ENCODE data around the gene EFNB2. TPM values are rescaled to one million over a fixed set of nuclear protein-coding genes. Genes with fewer than 3 reads are reported as not detected.

EFNB2 gene
- total and polyA plus RNA-seq, 2 of the 13 experiments (the other 11 are each of a cell fraction or from before 2014, with no cell fraction given): 0.11 to 0.20 TPM

DNA sequence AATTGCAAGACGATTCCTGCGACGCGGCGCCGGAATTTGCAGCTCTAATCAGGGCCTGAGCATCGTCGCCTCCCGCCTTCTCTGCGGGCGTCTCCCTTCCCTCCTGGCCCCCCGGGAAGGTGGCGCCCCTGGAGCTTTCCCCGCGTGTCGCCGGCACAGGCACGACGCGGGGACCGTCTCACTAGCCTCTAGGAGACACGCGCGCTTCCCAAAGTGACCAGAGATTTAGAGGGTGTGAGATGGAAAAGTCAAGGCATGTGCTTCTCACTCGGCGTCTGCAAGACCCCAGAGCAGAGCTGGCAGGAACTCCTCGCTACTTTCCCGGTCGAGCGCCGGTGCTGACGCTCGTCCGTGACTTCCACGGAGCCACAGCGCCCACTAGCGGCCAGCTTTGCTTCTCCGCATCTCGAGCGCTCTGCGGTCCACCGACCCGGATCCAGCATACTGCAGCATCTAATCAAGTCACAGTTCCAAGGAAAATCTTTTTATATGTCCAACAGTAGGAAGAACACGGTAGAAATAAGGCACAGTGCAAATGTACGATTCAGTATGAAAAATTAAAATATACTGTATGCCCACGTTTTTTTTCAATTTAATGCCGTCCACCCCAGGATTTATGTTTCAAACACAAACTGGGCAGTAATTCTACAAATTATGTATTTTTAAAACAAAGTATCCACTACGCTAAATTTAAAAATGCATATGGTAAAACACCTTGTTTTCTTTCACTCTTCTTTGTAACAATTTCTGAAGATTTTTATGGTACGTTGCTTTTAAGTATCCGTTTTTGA is 977 bp upstream of the EFNB2 start (continued):
- no peak for TF ChIP-seq ZNF580 (CRISPR knock-in tag; IDR thresholded peaks at IDR 0.05; ENCODE audit: borderline replicate concordance, low read depth)
- no peak for TF ChIP-seq SMYD3 (CRISPR knock-in tag; IDR thresholded peaks at IDR 0.05)
- no peak for TF ChIP-seq KIAA2018 (CRISPR knock-in tag; IDR thresholded peaks at IDR 0.05; ENCODE audit: borderline replicate concordance)
- TF ChIP-seq SP140L (CRISPR knock-in tag; IDR thresholded peaks at IDR 0.05; ENCODE audit: borderline replicate concordance): no peak
- no peak for TF ChIP-seq ZNF430 (CRISPR knock-in tag; IDR thresholded peaks at IDR 0.05)
- TF ChIP-seq, protein P1, sequence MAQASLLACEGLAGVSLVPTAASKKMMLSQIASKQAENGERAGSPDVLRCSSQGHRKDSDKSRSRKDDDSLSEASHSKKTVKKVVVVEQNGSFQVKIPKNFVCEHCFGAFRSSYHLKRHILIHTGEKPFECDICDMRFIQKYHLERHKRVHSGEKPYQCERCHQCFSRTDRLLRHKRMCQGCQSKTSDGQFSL (CRISPR knock-in tag; IDR thresholded peaks at IDR 0.05): no peak
- TF ChIP-seq ZNF607 (CRISPR knock-in tag; IDR thresholded peaks at IDR 0.05; ENCODE audit: borderline replicate concordance): peak; percentile 56; the same call in 1 of the 2 replicates
- no peak for TF ChIP-seq ZNF350 (CRISPR knock-in tag; IDR thresholded peaks at IDR 0.05; ENCODE audit: borderline replicate concordance, low read depth)
- TF ChIP-seq ARID2 (CRISPR knock-in tag; IDR thresholded peaks at IDR 0.05; ENCODE audit: borderline replicate concordance): no peak
- TF ChIP-seq MYNN (CRISPR knock-in tag; IDR thresholded peaks at IDR 0.05; ENCODE audit: low read depth): no peak
- TF ChIP-seq, protein P2, sequence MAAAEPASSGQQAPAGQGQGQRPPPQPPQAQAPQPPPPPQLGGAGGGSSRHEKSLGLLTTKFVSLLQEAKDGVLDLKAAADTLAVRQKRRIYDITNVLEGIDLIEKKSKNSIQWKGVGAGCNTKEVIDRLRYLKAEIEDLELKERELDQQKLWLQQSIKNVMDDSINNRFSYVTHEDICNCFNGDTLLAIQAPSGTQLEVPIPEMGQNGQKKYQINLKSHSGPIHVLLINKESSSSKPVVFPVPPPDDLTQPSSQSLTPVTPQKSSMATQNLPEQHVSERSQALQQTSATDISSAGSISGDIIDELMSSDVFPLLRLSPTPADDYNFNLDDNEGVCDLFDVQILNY (CRISPR knock-in tag; conservative IDR thresholded peaks at IDR 0.05): no peak
- no peak for TF ChIP-seq ZNF782 (CRISPR knock-in tag; IDR thresholded peaks at IDR 0.05; ENCODE audit: borderline replicate concordance)
- TF ChIP-seq, protein P3, sequence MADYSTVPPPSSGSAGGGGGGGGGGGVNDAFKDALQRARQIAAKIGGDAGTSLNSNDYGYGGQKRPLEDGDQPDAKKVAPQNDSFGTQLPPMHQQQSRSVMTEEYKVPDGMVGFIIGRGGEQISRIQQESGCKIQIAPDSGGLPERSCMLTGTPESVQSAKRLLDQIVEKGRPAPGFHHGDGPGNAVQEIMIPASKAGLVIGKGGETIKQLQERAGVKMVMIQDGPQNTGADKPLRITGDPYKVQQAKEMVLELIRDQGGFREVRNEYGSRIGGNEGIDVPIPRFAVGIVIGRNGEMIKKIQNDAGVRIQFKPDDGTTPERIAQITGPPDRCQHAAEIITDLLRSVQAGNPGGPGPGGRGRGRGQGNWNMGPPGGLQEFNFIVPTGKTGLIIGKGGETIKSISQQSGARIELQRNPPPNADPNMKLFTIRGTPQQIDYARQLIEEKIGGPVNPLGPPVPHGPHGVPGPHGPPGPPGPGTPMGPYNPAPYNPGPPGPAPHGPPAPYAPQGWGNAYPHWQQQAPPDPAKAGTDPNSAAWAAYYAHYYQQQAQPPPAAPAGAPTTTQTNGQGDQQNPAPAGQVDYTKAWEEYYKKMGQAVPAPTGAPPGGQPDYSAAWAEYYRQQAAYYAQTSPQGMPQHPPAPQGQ (CRISPR knock-in tag; IDR thresholded peaks at IDR 0.05; ENCODE audit: borderline replicate concordance): no peak
- no peak for TF ChIP-seq ZNF382 (CRISPR knock-in tag; IDR thresholded peaks at IDR 0.05; ENCODE audit: borderline replicate concordance)
- TF ChIP-seq, protein P4, sequence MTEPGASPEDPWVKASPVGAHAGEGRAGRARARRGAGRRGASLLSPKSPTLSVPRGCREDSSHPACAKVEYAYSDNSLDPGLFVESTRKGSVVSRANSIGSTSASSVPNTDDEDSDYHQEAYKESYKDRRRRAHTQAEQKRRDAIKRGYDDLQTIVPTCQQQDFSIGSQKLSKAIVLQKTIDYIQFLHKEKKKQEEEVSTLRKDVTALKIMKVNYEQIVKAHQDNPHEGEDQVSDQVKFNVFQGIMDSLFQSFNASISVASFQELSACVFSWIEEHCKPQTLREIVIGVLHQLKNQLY (CRISPR knock-in tag; IDR thresholded peaks at IDR 0.05): no peak
- TF ChIP-seq EEA1 (CRISPR knock-in tag; IDR thresholded peaks at IDR 0.05; ENCODE audit: borderline replicate concordance): no peak
